Measurements from ENCODE around the gene MRGPRG. TPM values are rescaled to one million over a fixed set of nuclear protein-coding genes. Genes with fewer than 3 reads are reported as not detected.

MRGPRG gene
- total and polyA plus RNA-seq, 2 of the 8 experiments (the other 6 are each of a cell fraction or from before 2014, with no cell fraction given), result not detected

DNA sequence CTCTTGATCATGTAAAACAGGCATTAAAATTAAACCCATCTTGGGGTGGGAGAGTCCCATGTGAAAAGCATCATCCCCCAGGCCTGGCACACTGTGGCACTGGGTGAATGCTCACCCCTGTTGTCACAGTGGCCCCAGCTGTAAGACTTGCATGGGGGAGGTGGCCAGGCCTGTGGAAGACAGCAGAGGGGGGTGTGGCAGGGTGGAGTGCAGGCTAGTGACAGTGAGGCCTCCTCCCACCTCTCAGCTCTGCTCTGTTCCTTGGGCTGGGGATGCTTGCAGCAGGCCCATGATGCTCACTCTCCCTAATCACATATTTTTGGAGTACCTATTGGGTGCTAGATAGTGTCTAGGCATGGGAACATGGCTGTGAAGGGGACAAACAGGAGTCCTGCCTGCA lies 43.4 kb downstream of the MRGPRG start (continued):
- TF ChIP-seq, protein P1, sequence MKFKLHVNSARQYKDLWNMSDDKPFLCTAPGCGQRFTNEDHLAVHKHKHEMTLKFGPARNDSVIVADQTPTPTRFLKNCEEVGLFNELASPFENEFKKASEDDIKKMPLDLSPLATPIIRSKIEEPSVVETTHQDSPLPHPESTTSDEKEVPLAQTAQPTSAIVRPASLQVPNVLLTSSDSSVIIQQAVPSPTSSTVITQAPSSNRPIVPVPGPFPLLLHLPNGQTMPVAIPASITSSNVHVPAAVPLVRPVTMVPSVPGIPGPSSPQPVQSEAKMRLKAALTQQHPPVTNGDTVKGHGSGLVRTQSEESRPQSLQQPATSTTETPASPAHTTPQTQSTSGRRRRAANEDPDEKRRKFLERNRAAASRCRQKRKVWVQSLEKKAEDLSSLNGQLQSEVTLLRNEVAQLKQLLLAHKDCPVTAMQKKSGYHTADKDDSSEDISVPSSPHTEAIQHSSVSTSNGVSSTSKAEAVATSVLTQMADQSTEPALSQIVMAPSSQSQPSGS (IDR thresholded peaks at IDR 0.05; ENCODE audit: low read length), result no peak
- TF ChIP-seq KDM1A (IDR thresholded peaks at IDR 0.05; ENCODE audit: borderline replicate concordance, low read length) (no peak), SP2 (IDR thresholded peaks at IDR 0.05; ENCODE audit: low read length) (no peak)
